HCT116 (cell line): ENCODE measurements around the gene YOD1. TPM values are rescaled to one million over a fixed set of nuclear protein-coding genes. Genes with fewer than 3 reads are reported as not detected.

Source experiments
- ATAC-seq: fragments of 200-7000 bp; cut with Tn5 transposase; 2 replicates; pipeline ENCODE4 v1.9.1; 2020; ENCODE audit warnings: mild to moderate bottlenecking, moderate library complexity
- BruUV-seq: library from RNA; stranded (reverse); fragments of 400-500 nt; replicated peaks from 2 replicates; lab custom pipeline; 2021; lab: Mats Ljungman, UMichigan
- CTCF ChIA-PET: fragments of 300-600 bp; sonication (Branson Sonifier 250); formaldehyde crosslinking; loops from one replicate; lab custom pipeline; 2021; ENCODE audit warnings: antibody characterized with exemption; lab: Charles Lee
- POLR2A ChIA-PET: fragments of 300-600, 350-600 bp; sonication (Branson Sonifier 250); formaldehyde crosslinking; loops from one replicate; lab custom pipeline; 2021; ENCODE audit warnings: antibody characterized with exemption; lab: Charles Lee
- RAD21 ChIA-PET, 2 experiments: fragments of 300-600 bp; sonication (Branson Sonifier 250); formaldehyde crosslinking; loops; one replicate each; lab custom pipeline; 2023; ENCODE audit warnings: low total read pairs in 2 of 2; ENCODE audit not compliant: uncharacterized antibody in 2 of 2, unreplicated experiment in 2 of 2, low non-redundant PET in 1 of 2; lab: Charles Lee
- DNase-seq: peaks from one replicate; pipeline ENCODE4 v3.0.0-alpha.2; 2010; ENCODE audit warnings: low read depth, low spot score
- H2AFZ ChIP-seq: fragments of 200-600 bp; shearing (Covaris generic), sonication (generic); 2 replicates; pipeline ENCODE4 v1.6.1; 2017; ENCODE audit warnings: low read depth, mixed run types, mixed read lengths, antibody characterized with exemption, low read length; ENCODE audit not compliant: poor library complexity, severe bottlenecking
- H3K27ac ChIP-seq: 2 replicates; pipeline ENCODE4 v1.5.1; 2012; ENCODE audit warnings: low read depth, low read length
- H3K27me3 ChIP-seq: fragments of 200-600 bp; sonication (generic); 2 replicates; pipeline ENCODE4 v1.6.1; 2016; ENCODE audit warnings: mixed run types, low read length, mixed read lengths; ENCODE audit not compliant: insufficient read depth
- H3K36me3 ChIP-seq, 2 experiments: fragments of 200-500 bp in 1 of 2; fragments of 200-600 bp in 1 of 2; sonication (Bioruptor generic) in 1 of 2; sonication (generic) in 1 of 2; 2 replicates each; pipeline versions ENCODE4 v1.5.1 to v1.6.1; 2014 to 2016; ENCODE audit warnings: low read length in 2 of 2, inconsistent platforms in 1 of 2, mixed read lengths in 1 of 2, mixed run types in 1 of 2; ENCODE audit not compliant: insufficient read depth in 2 of 2, control insufficient read depth in 1 of 2
- H3K4me1 ChIP-seq, 2 experiments: fragments of 200-600 bp in 1 of 2; sonication (generic) in 1 of 2; 2 replicates each; pipeline versions ENCODE4 v1.5.1 to v1.6.1; 2012 to 2017; ENCODE audit warnings: low read length in 2 of 2, inconsistent platforms in 1 of 2, mild to moderate bottlenecking in 1 of 2, mixed read lengths in 1 of 2, mixed run types in 1 of 2, moderate library complexity in 1 of 2; ENCODE audit not compliant: insufficient read depth in 2 of 2, control insufficient read depth in 1 of 2
- H3K4me2 ChIP-seq: fragments of 200-600 bp; sonication (generic); 2 replicates; pipeline ENCODE4 v1.6.1; 2017; ENCODE audit warnings: mixed run types, low read length, mixed read lengths
- H3K4me3 ChIP-seq, 2 experiments: fragments of 200-600 bp in 1 of 2; sonication (generic) in 1 of 2; replicated peaks in 1 of 2; 2 replicates each; pipeline ENCODE4 v1.5.1; 2011 to 2016; ENCODE audit warnings: low read length in 2 of 2, control low read depth in 1 of 2, low read depth in 1 of 2, mild to moderate bottlenecking in 1 of 2, mixed read lengths in 1 of 2, mixed run types in 1 of 2
- H3K79me2 ChIP-seq: fragments of 200-600 bp; sonication (generic); 2 replicates; pipeline ENCODE4 v1.6.1; 2017; ENCODE audit warnings: mild to moderate bottlenecking, mixed run types, low read length, moderate library complexity, mixed read lengths; ENCODE audit not compliant: insufficient read depth
- H3K9ac ChIP-seq: fragments of 200-600 bp; sonication (generic); 2 replicates; pipeline ENCODE4 v1.6.1; 2016; ENCODE audit warnings: low read length, mixed read lengths
- H3K9me2 ChIP-seq: fragments of 200-600 bp; sonication (generic), shearing (Covaris generic); 2 replicates; pipeline ENCODE4 v1.6.1; 2017; ENCODE audit warnings: mixed run types, mild to moderate bottlenecking, moderate library complexity; ENCODE audit not compliant: insufficient read depth
- H3K9me3 ChIP-seq, 2 experiments: fragments of 200-500 bp in 1 of 2; fragments of 200-600 bp in 1 of 2; sonication (Bioruptor generic) in 1 of 2; sonication (generic) in 1 of 2; 2 replicates each; pipeline ENCODE4 v1.6.1; 2014 to 2017; ENCODE audit warnings: low read length in 2 of 2, mixed read lengths in 2 of 2, inconsistent platforms in 1 of 2, low read depth in 1 of 2, mild to moderate bottlenecking in 1 of 2, mixed run types in 1 of 2, moderate library complexity in 1 of 2; ENCODE audit not compliant: control insufficient read depth in 1 of 2, insufficient read depth in 1 of 2
- H4K20me1 ChIP-seq: fragments of 200-600 bp; sonication (generic), shearing (Covaris generic); 2 replicates; pipeline ENCODE4 v1.6.1; 2017; ENCODE audit warnings: mixed run types, mild to moderate bottlenecking, moderate library complexity; ENCODE audit not compliant: insufficient read depth
- CTCF ChIP-seq, 3 experiments: fragments of 200-600 bp in 1 of 3; sonication (generic) in 1 of 3; IDR thresholded peaks in 2 of 3; conservative IDR thresholded peaks in 1 of 3; 2 replicates each; pipeline ENCODE4 v1.5.1; 2012 to 2017; ENCODE audit warnings: low read depth in 2 of 3, low read length in 2 of 3, antibody characterized with exemption in 1 of 3, borderline replicate concordance in 1 of 3, control low read depth in 1 of 3, mild to moderate bottlenecking in 1 of 3, mixed read lengths in 1 of 3, mixed run types in 1 of 3, moderate library complexity in 1 of 3; ENCODE audit not compliant: insufficient read depth in 1 of 3
- ELF1 ChIP-seq: IDR thresholded peaks from 2 replicates; pipeline ENCODE4 v1.6.1; 2012; ENCODE audit warnings: low read depth, borderline replicate concordance
- FOSL1 ChIP-seq: IDR thresholded peaks from 2 replicates; pipeline ENCODE4 v1.6.1; 2012; ENCODE audit warnings: low read depth
- JUND ChIP-seq: IDR thresholded peaks from 2 replicates; pipeline ENCODE4 v1.6.1; 2012
- RAD21 ChIP-seq: IDR thresholded peaks from 2 replicates; pipeline ENCODE4 v1.6.1; 2012; ENCODE audit warnings: low read depth, mild to moderate bottlenecking
- SP1 ChIP-seq: IDR thresholded peaks from 2 replicates; pipeline ENCODE4 v1.6.1; 2012; ENCODE audit warnings: low read depth
- ZBTB33 ChIP-seq: IDR thresholded peaks from 2 replicates; pipeline ENCODE4 v1.6.1; 2011; ENCODE audit warnings: mild to moderate bottlenecking, low read length, moderate library complexity; ENCODE audit not compliant: insufficient replicate concordance; ENCODE audit errors: extremely low read depth
- intact Hi-C: fragments of 100-400 bp; cut with micrococcal nuclease; formaldehyde crosslinking; loops from 2 replicates; pipeline ENCODE4 v1.10.0; 2022
- total RNA-seq: library from RNA; stranded (reverse); gene quantifications from one replicate; pipeline ENCODE4 v1.2.1, GENCODE V29; 2021; ENCODE audit not compliant: unreplicated experiment

YOD1 gene
- total RNA-seq, 1 experiment from 2014 or later = 13.6 TPM

- no TSS peak for BruUV-seq
- POLR2A ChIA-PET = no interaction called here
- TF ChIP-seq SP1 (no peak), RAD21 (no peak), JUND (no peak), CTCF (IDR thresholded peaks at IDR 0.05 in 2 of 3, conservative IDR thresholded peaks at IDR 0.05 in 1 of 3; ENCODE audit: borderline replicate concordance in 1 of 3, insufficient read depth in 1 of 3, low read depth in 2 of 3, low read length in 2 of 3) (peak in 2 of 3 experiments; percentile 25 to 34; a peak in 3 of 6 replicates), FOSL1 (no peak), ELF1 (no peak), ZBTB33 (no peak)
Observed at GRCh38 chr1:207058878-207059867, 8.2 kb upstream of the YOD1 start.

More at GRCh38 chr1:207058878-207059867, 8.2 kb upstream of the YOD1 start:
- Histone ChIP-seq H3K9me2 (no peaks in the 10 kb centered on the region), H3K36me3 (peaks cover 0 to 7% of the 10 kb centered on the region in 2 experiments; a peak in 1 of 4 replicates), H2AFZ (no peak overlapping the region), H3K9ac (no peak overlapping the region), H3K4me3 (no peak overlapping the region), H3K4me1 (no peaks in the 10 kb centered on the region), H3K4me2 (no peak overlapping the region), H4K20me1 (no peaks in the 10 kb centered on the region), H3K9me3 (no peaks in the 10 kb centered on the region), H3K27ac (no peak overlapping the region), H3K27me3 (no peaks in the 10 kb centered on the region), H3K79me2 (no peaks in the 10 kb centered on the region)
- ChIA-PET CTCF (no interaction called here), RAD21 (no interaction called here)
- ATAC-seq (peak; percentile 59; the same call in 1 of the 2 replicates), DNase-seq (no peak)
- intact Hi-C loops = no loop called here
